Keratinocyte (primary cell): ENCODE data around the gene ABCB9. TPM values are rescaled to one million over a fixed set of nuclear protein-coding genes. Genes with fewer than 3 reads are reported as not detected.

Experiments used
- DNase-seq: peaks from one replicate; pipeline ENCODE4 v3.0.0-alpha.2; 2011; ENCODE audit warnings: low read depth, missing footprints, low spot score
- FAIRE-seq: peaks from 2 replicates; lab custom pipeline; 2011; peaks lifted over from hg19 to GRCh38; lab: Jason Lieb, UNC
- H2AFZ ChIP-seq: 2 replicates; pipeline ENCODE4 v1.6.0; 2012; ENCODE audit warnings: low read length, control low read depth, inconsistent platforms; ENCODE audit not compliant: control insufficient read depth
- H3K27ac ChIP-seq: 2 replicates; pipeline ENCODE4 v1.5.1; 2011; ENCODE audit warnings: low read length; ENCODE audit not compliant: control insufficient read depth, insufficient read depth
- H3K27me3 ChIP-seq: 3 replicates; pipeline ENCODE4 v1.6.0; 2011; ENCODE audit warnings: low read length; ENCODE audit not compliant: control insufficient read depth, insufficient read depth; ENCODE audit errors: extremely low read depth
- H3K36me3 ChIP-seq, 2 experiments: 2 replicates in 1 of 2; 3 replicates in 1 of 2; pipeline ENCODE4 v1.5.1; 2011; ENCODE audit warnings: low read length in 2 of 2, mild to moderate bottlenecking in 1 of 2; ENCODE audit not compliant: control insufficient read depth in 2 of 2, insufficient read depth in 2 of 2; ENCODE audit errors: extremely low read depth in 1 of 2
- H3K4me1 ChIP-seq: 3 replicates; pipeline ENCODE4 v1.5.1; 2011; ENCODE audit warnings: low read length; ENCODE audit not compliant: control insufficient read depth, insufficient read depth; ENCODE audit errors: extremely low read depth
- H3K4me2 ChIP-seq: 3 replicates; pipeline ENCODE4 v1.6.0; 2011; ENCODE audit warnings: low read depth, low read length; ENCODE audit not compliant: control insufficient read depth, insufficient read depth; ENCODE audit errors: extremely low read depth
- H3K4me3 ChIP-seq, 3 experiments: fragments of 200-600 bp in 1 of 3; sonication (generic) in 1 of 3; 2 replicates in 2 of 3; 3 replicates in 1 of 3; pipeline ENCODE4 v1.5.1; 2011 to 2016; ENCODE audit warnings: low read length in 3 of 3, mild to moderate bottlenecking in 3 of 3, control low read depth in 2 of 3, inconsistent platforms in 1 of 3, low read depth in 1 of 3, mixed read lengths in 1 of 3, mixed run types in 1 of 3, moderate library complexity in 1 of 3; ENCODE audit not compliant: control insufficient read depth in 2 of 3, insufficient read depth in 2 of 3; ENCODE audit errors: extremely low read depth in 1 of 3
- H3K79me2 ChIP-seq: 2 replicates; pipeline ENCODE4 v1.6.0; 2012; ENCODE audit warnings: low read length; ENCODE audit not compliant: control insufficient read depth, insufficient read depth
- H3K9ac ChIP-seq: 3 replicates; pipeline ENCODE4 v1.6.0; 2011; ENCODE audit warnings: low read length; ENCODE audit not compliant: control insufficient read depth, insufficient read depth; ENCODE audit errors: extremely low read depth
- H3K9me1 ChIP-seq: 3 replicates; pipeline ENCODE4 v1.6.0; 2011; ENCODE audit warnings: low read length; ENCODE audit not compliant: control insufficient read depth, insufficient read depth; ENCODE audit errors: extremely low read depth
- H3K9me3 ChIP-seq: 2 replicates; pipeline ENCODE4 v1.5.1; 2012; ENCODE audit warnings: low read depth, low read length; ENCODE audit not compliant: control insufficient read depth
- H4K20me1 ChIP-seq: 3 replicates; pipeline ENCODE4 v1.6.0; 2011; ENCODE audit warnings: low read length; ENCODE audit not compliant: control insufficient read depth, insufficient read depth; ENCODE audit errors: extremely low read depth
- CTCF ChIP-seq, 3 experiments: IDR thresholded peaks in 1 of 3; conservative IDR thresholded peaks in 1 of 3; optimal IDR thresholded peaks in 1 of 3; 2 replicates in 2 of 3; 3 replicates in 1 of 3; pipeline versions ENCODE3 to v1.5.1; 2011; ENCODE audit warnings: low read length in 3 of 3, mild to moderate bottlenecking in 3 of 3, moderate library complexity in 2 of 3, control low read depth in 1 of 3, inconsistent platforms in 1 of 3; ENCODE audit not compliant: insufficient read depth in 2 of 3; ENCODE audit errors: extremely low read depth in 1 of 3
- EZH2 ChIP-seq: IDR thresholded peaks from one replicate; pipeline ENCODE4 v1.6.1; 2012; ENCODE audit warnings: inconsistent platforms, mild to moderate bottlenecking, low read length, moderate library complexity
- dilution Hi-C: fragments of 300-500 bp; cut with MboI; formaldehyde crosslinking; loops from one replicate; pipeline ENCODE4 v1.7.0; 2020; ENCODE audit warnings: low sequenced_read_pairs; ENCODE audit not compliant: extremely low pct_ligation_motif_present
- polyA plus RNA-seq, 5 experiments: library from polyadenylated mRNA; depleted of rRNA in 3 of 5; stranded (reverse) in 3 of 5; stranded (forward) in 1 of 5; unstranded in 1 of 5; fragments of >200 nt; gene quantifications; 1 replicate in 1 of 5; 2 replicates in 3 of 5; 3 replicates in 1 of 5; pipeline versions ENCODE4 v1.2.1 to v1.2.3, GENCODE V29; 2011 to 2012; ENCODE audit warnings: missing spikeins in 2 of 5, low read depth in 1 of 5, low replicate concordance in 1 of 5

The ABCB9 gene
- polyA plus RNA-seq, 1 donor (not counting 4 experiments of a cell fraction or from before 2014, with no cell fraction given), result 4.0 TPM

GRCh38 chr12:122996621-122997342, 30.5 kb upstream of the ABCB9 start:
- Histone ChIP-seq H3K4me2 (no peak overlapping the region), H3K4me3 (no peak overlapping the region), H3K27me3 (no peaks in the 10 kb centered on the region), H4K20me1 (no peaks in the 10 kb centered on the region), H3K4me1 (no peaks in the 10 kb centered on the region), H3K36me3 (peaks cover 0 to 5% of the 10 kb centered on the region in 2 experiments), H3K9me1 (no peaks in the 10 kb centered on the region), H3K27ac (no peak overlapping the region), H3K9me3 (no peaks in the 10 kb centered on the region), H2AFZ (no peak overlapping the region), H3K79me2 (no peaks in the 10 kb centered on the region), H3K9ac (no peak overlapping the region)
- dilution Hi-C loops, result no loop called here
- DNase-seq (no peak), FAIRE-seq (no peak)
- TF ChIP-seq CTCF (optimal IDR thresholded peaks at IDR 0.05 in 1 of 3, IDR thresholded peaks at IDR 0.05 in 1 of 3, conservative IDR thresholded peaks at IDR 0.05 in 1 of 3; ENCODE audit: extremely low read depth in 1 of 3, insufficient read depth in 2 of 3, low read length in 3 of 3), result no peak
- TF ChIP-seq EZH2, result no peak

GRCh38 chr12:122996188-122996601, 29.9 kb upstream of the ABCB9 start:
- no peak overlapping the region for H3K9ac ChIP-seq
- dilution Hi-C loops, result no loop called here
- FAIRE-seq (no peak), DNase-seq (no peak)
- TF ChIP-seq EZH2 (no peak), CTCF (optimal IDR thresholded peaks at IDR 0.05 in 1 of 3, IDR thresholded peaks at IDR 0.05 in 1 of 3, conservative IDR thresholded peaks at IDR 0.05 in 1 of 3; ENCODE audit: extremely low read depth in 1 of 3, insufficient read depth in 2 of 3, low read length in 3 of 3) (no peak)
- no peaks in the 10 kb centered on the region for H3K9me1 ChIP-seq
- peaks cover 0 to 5% of the 10 kb centered on the region in 2 experiments for H3K36me3 ChIP-seq
- H2AFZ ChIP-seq, result no peak overlapping the region
- no peaks in the 10 kb centered on the region for H4K20me1 ChIP-seq
- no peak overlapping the region for H3K4me2 ChIP-seq
- no peaks in the 10 kb centered on the region for H3K4me1 ChIP-seq
- no peaks in the 10 kb centered on the region for H3K79me2 ChIP-seq
- no peaks in the 10 kb centered on the region for H3K9me3 ChIP-seq
- no peak overlapping the region for H3K4me3 ChIP-seq
- H3K27ac ChIP-seq, result no peak overlapping the region
- H3K27me3 ChIP-seq, result no peaks in the 10 kb centered on the region
